H1 (cell line): Measurements from ENCODE around the gene ACOT7. TPM values are rescaled to one million over a fixed set of nuclear protein-coding genes. Genes with fewer than 3 reads are reported as not detected.

Source experiments
- CTCF ChIA-PET: fragments of 300-600 bp; sonication (Branson Sonifier 250); formaldehyde crosslinking; loops from one replicate; lab custom pipeline; 2021; ENCODE audit not compliant: partially characterized antibody; lab: Charles Lee
- POLR2A ChIA-PET: fragments of 300-600 bp; sonication (Branson Sonifier 250); formaldehyde crosslinking; loops from one replicate; lab custom pipeline; 2021; ENCODE audit warnings: inconsistent platforms; ENCODE audit not compliant: partially characterized antibody; lab: Charles Lee
- DNase-seq, 2 experiments: peaks; one replicate each; pipeline versions ENCODE4 v3.0.0 to v3.0.0-alpha.2; 2010 to 2022; ENCODE audit warnings: low spot score in 2 of 2, low read depth in 1 of 2, mixed read lengths in 1 of 2
- FAIRE-seq: peaks from 2 replicates; lab custom pipeline; 2011; peaks lifted over from hg19 to GRCh38; lab: Jason Lieb, UNC
- H2AFZ ChIP-seq: 2 replicates; pipeline ENCODE4 v1.8.1; 2012; ENCODE audit warnings: low read length, inconsistent platforms
- H2AK5ac ChIP-seq: 2 replicates; pipeline ENCODE4 v1.6.1; 2013; ENCODE audit warnings: low read depth, low read length
- H2BK120ac ChIP-seq: replicated peaks from 2 replicates; pipeline ENCODE3; 2013; ENCODE audit warnings: low read depth, low read length, inconsistent platforms
- H2BK12ac ChIP-seq: 2 replicates; pipeline ENCODE4 v1.6.1; 2013; ENCODE audit warnings: low read depth, low read length
- H2BK15ac ChIP-seq: 2 replicates; pipeline ENCODE4 v1.6.1; 2013; ENCODE audit warnings: low read length
- H2BK20ac ChIP-seq: 2 replicates; pipeline ENCODE4 v1.6.1; 2013; ENCODE audit warnings: low read length
- H2BK5ac ChIP-seq: 2 replicates; pipeline ENCODE4 v1.6.1; 2013; ENCODE audit warnings: low read depth, low read length
- H3K14ac ChIP-seq: 2 replicates; pipeline ENCODE4 v1.6.1; 2013; ENCODE audit warnings: inconsistent platforms; ENCODE audit not compliant: insufficient read length
- H3K18ac ChIP-seq: 2 replicates; pipeline ENCODE4 v1.6.1; 2013; ENCODE audit warnings: low read length; ENCODE audit errors: extremely low read depth
- H3K23ac ChIP-seq: 2 replicates; pipeline ENCODE4 v1.6.1; 2013; ENCODE audit warnings: inconsistent platforms; ENCODE audit not compliant: insufficient read length
- H3K23me2 ChIP-seq: 2 replicates; pipeline ENCODE4 v1.6.1; 2013; ENCODE audit warnings: low read depth, low read length
- H3K27ac ChIP-seq: 2 replicates; pipeline ENCODE4 v1.6.1; 2011; ENCODE audit warnings: low read depth, low read length, inconsistent platforms
- H3K27me3 ChIP-seq, 4 experiments: replicated peaks in 1 of 4; 1 replicate in 1 of 4; 2 replicates in 3 of 4; pipeline versions ENCODE4 v1.6.1 to v1.8.1; 2011 to 2013; ENCODE audit warnings: low read length in 3 of 4, mild to moderate bottlenecking in 3 of 4, inconsistent platforms in 2 of 4, mixed read lengths in 2 of 4, moderate library complexity in 1 of 4; ENCODE audit not compliant: control insufficient read depth in 3 of 4, insufficient read depth in 3 of 4; ENCODE audit errors: extremely low read depth in 1 of 4
- H3K36me3 ChIP-seq, 4 experiments: 2 replicates each; pipeline versions ENCODE4 v1.6.1 to v1.8.1; 2011 to 2013; ENCODE audit warnings: mild to moderate bottlenecking in 4 of 4, low read length in 3 of 4, moderate library complexity in 2 of 4, control low read depth in 1 of 4, inconsistent platforms in 1 of 4; ENCODE audit not compliant: insufficient read depth in 4 of 4, control insufficient read depth in 2 of 4
- H3K4ac ChIP-seq: replicated peaks from 2 replicates; pipeline ENCODE3; 2013; ENCODE audit warnings: low read length, low read depth, mixed read lengths, inconsistent platforms; ENCODE audit not compliant: insufficient read length
- H3K4me1 ChIP-seq, 4 experiments: replicated peaks in 1 of 4; 1 replicate in 1 of 4; 2 replicates in 3 of 4; pipeline versions ENCODE4 v1.6.1 to v1.8.1; 2011 to 2013; ENCODE audit warnings: low read length in 3 of 4, inconsistent platforms in 2 of 4, mixed read lengths in 1 of 4; ENCODE audit not compliant: insufficient read depth in 4 of 4, control insufficient read depth in 3 of 4
- H3K4me2 ChIP-seq, 2 experiments: 2 replicates each; pipeline versions ENCODE4 v1.6.1 to v1.8.1; 2011 to 2013; ENCODE audit warnings: low read depth in 2 of 2, low read length in 2 of 2, control low read depth in 1 of 2, inconsistent platforms in 1 of 2, mild to moderate bottlenecking in 1 of 2; ENCODE audit not compliant: insufficient read depth in 1 of 2
- H3K4me3 ChIP-seq, 4 experiments: fragments of 200-600, 300-600 bp in 1 of 4; sonication (generic), shearing (Covaris generic), sonication (Bioruptor Twin) in 1 of 4; 2 replicates each; pipeline versions ENCODE4 v1.5.1 to v1.8.1; 2011 to 2016; ENCODE audit warnings: low read length in 4 of 4, low read depth in 3 of 4, control low read depth in 2 of 4, inconsistent platforms in 2 of 4, mild to moderate bottlenecking in 2 of 4, mixed read lengths in 1 of 4, moderate library complexity in 1 of 4; ENCODE audit not compliant: insufficient read depth in 2 of 4; ENCODE audit errors: extremely low read depth in 1 of 4
- H3K56ac ChIP-seq: replicated peaks from 2 replicates; pipeline ENCODE3; 2013; ENCODE audit warnings: low read depth, mild to moderate bottlenecking, mixed read lengths, low read length, inconsistent platforms; ENCODE audit not compliant: insufficient read length
- H3K79me1 ChIP-seq: 2 replicates; pipeline ENCODE4 v1.6.1; 2013; ENCODE audit warnings: low read depth, low read length, control low read depth
- H3K79me2 ChIP-seq, 2 experiments: 2 replicates each; pipeline versions ENCODE4 v1.6.1 to v1.8.1; 2012 to 2013; ENCODE audit warnings: low read length in 2 of 2, mild to moderate bottlenecking in 2 of 2, inconsistent platforms in 1 of 2; ENCODE audit not compliant: insufficient read depth in 2 of 2, control insufficient read depth in 1 of 2
- H3K9ac ChIP-seq, 4 experiments: replicated peaks in 1 of 4; 1 replicate in 1 of 4; 2 replicates in 3 of 4; pipeline versions ENCODE4 v1.6.1 to v1.8.1; 2011 to 2013; ENCODE audit warnings: low read depth in 3 of 4, low read length in 3 of 4, control low read depth in 2 of 4, mild to moderate bottlenecking in 2 of 4, moderate library complexity in 2 of 4, inconsistent platforms in 1 of 4; ENCODE audit errors: extremely low read depth in 1 of 4
- H3K9me3 ChIP-seq, 2 experiments: 2 replicates each; pipeline versions ENCODE4 v1.6.1 to v1.8.1; 2012 to 2013; ENCODE audit warnings: mild to moderate bottlenecking in 2 of 2, moderate library complexity in 2 of 2, control low read depth in 1 of 2, inconsistent platforms in 1 of 2, low read depth in 1 of 2, low read length in 1 of 2, mixed read lengths in 1 of 2; ENCODE audit not compliant: insufficient read depth in 2 of 2
- H4K20me1 ChIP-seq, 2 experiments: replicated peaks in 1 of 2; 2 replicates each; pipeline versions ENCODE3 to v1.8.1; 2011 to 2013; ENCODE audit warnings: inconsistent platforms in 2 of 2, low read length in 2 of 2, mild to moderate bottlenecking in 1 of 2; ENCODE audit not compliant: insufficient read depth in 2 of 2, control insufficient read depth in 1 of 2
- H4K5ac ChIP-seq: 2 replicates; pipeline ENCODE4 v1.6.1; 2013; ENCODE audit warnings: low read length, low read depth, mixed read lengths, inconsistent platforms; ENCODE audit not compliant: insufficient read length
- H4K8ac ChIP-seq: 2 replicates; pipeline ENCODE4 v1.8.0; 2013; ENCODE audit warnings: mild to moderate bottlenecking, moderate library complexity, low read length, inconsistent platforms; ENCODE audit not compliant: insufficient read depth; ENCODE audit errors: extremely low read depth
- H4K91ac ChIP-seq: replicated peaks from 2 replicates; pipeline ENCODE3; 2013; ENCODE audit warnings: low read length, mixed read lengths, inconsistent platforms; ENCODE audit not compliant: insufficient read length
- BCL11A ChIP-seq, 2 experiments: IDR thresholded peaks; one replicate each; pipeline ENCODE4 v1.6.1; 2011; ENCODE audit warnings: low read depth in 2 of 2, low read length in 2 of 2, mild to moderate bottlenecking in 2 of 2
- CEBPB ChIP-seq: IDR thresholded peaks from 2 replicates; pipeline ENCODE4 v1.6.1; 2012; ENCODE audit warnings: low read depth, low read length
- CTCF ChIP-seq, 3 experiments: IDR thresholded peaks; 1 replicate in 2 of 3; 2 replicates in 1 of 3; pipeline versions ENCODE4 v1.5.1 to v1.6.1; 2011; ENCODE audit warnings: low read length in 3 of 3, mild to moderate bottlenecking in 3 of 3, inconsistent platforms in 2 of 3, low read depth in 1 of 3, moderate library complexity in 1 of 3; ENCODE audit not compliant: insufficient read depth in 1 of 3; ENCODE audit errors: control extremely low read depth in 1 of 3
- E2F6 ChIP-seq: IDR thresholded peaks from 2 replicates; pipeline ENCODE4 v1.6.1; 2012; ENCODE audit warnings: inconsistent platforms
- EGR1 ChIP-seq: IDR thresholded peaks from 2 replicates; pipeline ENCODE4 v1.6.1; 2011; ENCODE audit warnings: low read depth, low read length, borderline replicate concordance
- GABPA ChIP-seq: IDR thresholded peaks from 2 replicates; pipeline ENCODE4 v1.6.1; 2011; ENCODE audit warnings: mild to moderate bottlenecking, low read length, moderate library complexity, borderline replicate concordance; ENCODE audit not compliant: insufficient read depth
- POLR2AphosphoS5 ChIP-seq: IDR thresholded peaks from 2 replicates; pipeline ENCODE4 v1.6.1; 2011; ENCODE audit warnings: low read depth, low read length
- SIN3A ChIP-seq, 2 experiments: IDR thresholded peaks in 1 of 2; conservative IDR thresholded peaks in 1 of 2; 2 replicates each; pipeline ENCODE4 v1.6.1; 2011 to 2012; ENCODE audit warnings: low read length in 2 of 2, improper control_type of control experiment in 1 of 2, low read depth in 1 of 2, mild to moderate bottlenecking in 1 of 2
- SIRT6 ChIP-seq: IDR thresholded peaks from one replicate; pipeline ENCODE4 v1.7.1; 2012; ENCODE audit warnings: low read length, inconsistent platforms
- SP1 ChIP-seq: IDR thresholded peaks from 2 replicates; pipeline ENCODE4 v1.6.1; 2011; ENCODE audit warnings: low read depth, low read length
- SP2 ChIP-seq: IDR thresholded peaks from 2 replicates; pipeline ENCODE4 v1.6.1; 2012; ENCODE audit warnings: mild to moderate bottlenecking, low read length, inconsistent platforms
- WGBS, 2 experiments: shearing (Covaris generic) in 1 of 2; methylation state at CpG; one replicate each; pipeline versions ENCODE4 v1.1.6 to v1.1.7; 2013 to 2015; ENCODE audit warnings: low lambda C conversion rate in 2 of 2, mixed read lengths in 2 of 2, inconsistent platforms in 1 of 2, low coverage in 1 of 2, missing lambda C conversion rate in 1 of 2; ENCODE audit not compliant: insufficient replicate concordance in 2 of 2, insufficient coverage in 1 of 2, insufficient read length in 1 of 2; ENCODE audit errors: extremely low coverage in 1 of 2, missing lambda C conversion rate in 1 of 2; 5-methylcytosine and 5-hydroxymethylcytosine counted together
- polyA plus RNA-seq, 7 experiments: library from polyadenylated mRNA; depleted of rRNA in 3 of 7; stranded (reverse) in 5 of 7; unstranded in 2 of 7; fragments of >200 nt in 5 of 7; fragments of 200-250 nt in 2 of 7; gene quantifications; 1 replicate in 5 of 7; 2 replicates in 1 of 7; 4 replicates in 1 of 7; pipeline versions ENCODE4 v1.2.1 to v1.2.3, GENCODE V29; 2011 to 2013; ENCODE audit warnings: missing spikeins in 2 of 7, mixed read lengths in 2 of 7
- total RNA-seq: library from RNA; stranded (reverse); fragmentation: NEBNext Ultra II Directional; extraction: Animal tissue kit (Norgen Biotek cat#: 25700); gene quantifications from 2 replicates; pipeline ENCODE4 v1.2.1, GENCODE V29; 2021

The ACOT7 gene
- total and polyA plus RNA-seq, 2 of the 8 experiments (the other 6 are each of a cell fraction or from before 2014, with no cell fraction given) = 151 to 214 TPM

- FAIRE-seq = no peak
- POLR2A ChIA-PET = interaction anchor here (0.8 kb wide), 1 partner anchor 10 kb away, joined by 3 read pairs; no protein-coding TSS in a partner anchor
- TF ChIP-seq SP1 (no peak), SIN3A (conservative IDR thresholded peaks at IDR 0.05 in 1 of 2, IDR thresholded peaks at IDR 0.05 in 1 of 2; ENCODE audit: low read depth in 1 of 2, low read length in 2 of 2) (no peak), CEBPB (no peak), BCL11A (IDR thresholded peaks at IDR 0.05; ENCODE audit: low read depth in 2 of 2, low read length in 2 of 2) (no peak), POLR2AphosphoS5 (no peak), E2F6 (no peak), GABPA (no peak), SP2 (no peak), SIRT6 (no peak), CTCF (IDR thresholded peaks at IDR 0.05; ENCODE audit: control extremely low read depth in 1 of 3, insufficient read depth in 1 of 3, low read depth in 1 of 3, low read length in 3 of 3) (no peak), EGR1 (no peak)
These were observed 8.1 kb upstream of the ACOT7 start for GRCh38 chr1:6401673-6402072.

More at GRCh38 chr1:6401673-6402072, 8.1 kb upstream of the ACOT7 start:
- peaks cover 0 to 4% (median 2%) of the 10 kb centered on the region in 4 experiments; a peak in 4 of 7 replicates for H3K27me3 ChIP-seq
- H3K27ac ChIP-seq = no peak overlapping the region
- H2BK12ac ChIP-seq = no peak overlapping the region
- no peak overlapping the region for H2BK20ac ChIP-seq
- H3K14ac ChIP-seq = no peak overlapping the region
- no peak overlapping the region for H2AFZ ChIP-seq
- CTCF ChIA-PET = interaction anchor here (0.7 to 58.4 kb wide), 11 partner anchors 9 to 212 kb away, joined by 3 to 1769 read pairs (median 4); partner anchors contain the start of genes HES2 and PLEKHG5
- no peak overlapping the region for H3K4me3 ChIP-seq
- H2AK5ac ChIP-seq = no peak overlapping the region
- no peaks in the 10 kb centered on the region for H3K79me1 ChIP-seq
- H3K4me1 ChIP-seq = no peaks in the 10 kb centered on the region
- no peak overlapping the region for H3K9ac ChIP-seq
- no peak overlapping the region for H3K4ac ChIP-seq
- no peak overlapping the region for H4K91ac ChIP-seq
- no peak overlapping the region for H2BK120ac ChIP-seq
- no peak overlapping the region for H2BK15ac ChIP-seq
- no peak overlapping the region for H3K4me2 ChIP-seq
- no peaks in the 10 kb centered on the region for H3K23me2 ChIP-seq
- no peak overlapping the region for H2BK5ac ChIP-seq
- 93% methylated on average over 6 of the region's 6 CpGs; no CpG with 5 or more reads in 1 of the 2 experiments for WGBS, 2 experiments
- no peak for DNase-seq
- H4K20me1 ChIP-seq = no peaks in the 10 kb centered on the region
- no peak overlapping the region for H3K56ac ChIP-seq
- no peak overlapping the region for H4K8ac ChIP-seq
- H3K9me3 ChIP-seq = no peaks in the 10 kb centered on the region
- H3K79me2 ChIP-seq = no peaks in the 10 kb centered on the region
- no peaks in the 10 kb centered on the region for H3K36me3 ChIP-seq
- H4K5ac ChIP-seq = no peak overlapping the region
- no peak overlapping the region for H3K23ac ChIP-seq
- H3K18ac ChIP-seq = no peak overlapping the region
